Effector memory CD4-positive, alpha-beta T cell (primary cell): ENCODE results near the gene KIRREL3.

Source experiments
- DNase-seq, 3 donors: peaks; one replicate each; pipeline ENCODE4 v3.0.0-alpha.2; 2020
- H3K27ac ChIP-seq: 2 replicates; pipeline ENCODE4 v1.7.0; 2013; ENCODE audit warnings: mild to moderate bottlenecking, low read length, moderate library complexity; ENCODE audit not compliant: insufficient read depth, poor library complexity, severe bottlenecking
- H3K27me3 ChIP-seq: replicated peaks from 2 replicates; pipeline ENCODE4 v1.7.0; 2013; ENCODE audit warnings: mild to moderate bottlenecking, low read length; ENCODE audit not compliant: insufficient read depth, control insufficient read depth, poor library complexity, severe bottlenecking
- H3K36me3 ChIP-seq: 2 replicates; pipeline ENCODE4 v1.7.0; 2013; ENCODE audit warnings: mild to moderate bottlenecking, low read length, moderate library complexity; ENCODE audit not compliant: control insufficient read depth, insufficient read depth
- H3K4me1 ChIP-seq: 2 replicates; pipeline ENCODE4 v1.7.0; 2013; ENCODE audit warnings: low read length, mild to moderate bottlenecking; ENCODE audit not compliant: control insufficient read depth, insufficient read depth, poor library complexity, severe bottlenecking
- H3K4me3 ChIP-seq: 2 replicates; pipeline ENCODE4 v1.7.0; 2013; ENCODE audit warnings: low read length, low read depth, mild to moderate bottlenecking; ENCODE audit not compliant: insufficient read depth, poor library complexity, severe bottlenecking
- H3K9me3 ChIP-seq: 2 replicates; pipeline ENCODE4 v1.7.0; 2013; ENCODE audit warnings: mild to moderate bottlenecking, low read length, moderate library complexity; ENCODE audit not compliant: control insufficient read depth

The KIRREL3 gene

DNA sequence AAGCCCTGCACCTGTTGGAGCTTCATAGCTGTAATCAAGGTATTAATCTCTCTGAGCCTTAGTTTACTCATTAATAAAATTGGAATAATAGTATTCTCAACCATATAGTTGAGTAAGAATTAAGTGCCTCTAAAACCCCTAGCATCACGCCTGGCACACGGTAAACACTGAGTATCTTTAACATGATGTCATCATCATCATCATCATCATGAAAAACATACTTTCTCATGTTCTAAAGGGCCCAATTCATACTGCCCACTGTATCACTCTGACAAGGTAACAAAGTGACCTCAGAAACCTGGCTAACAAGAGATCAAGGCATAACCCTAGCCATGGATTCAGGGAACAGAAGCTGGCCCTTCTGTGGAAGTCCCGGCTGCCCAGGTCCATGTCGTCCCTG lies 58.4 kb downstream of the KIRREL3 start:
- Histone ChIP-seq H3K4me3 (no peak overlapping the region), H3K27me3 (no peaks in the 10 kb centered on the region), H3K36me3 (no peaks in the 10 kb centered on the region), H3K4me1 (no peaks in the 10 kb centered on the region), H3K9me3 (no peaks in the 10 kb centered on the region), H3K27ac (no peak overlapping the region)
- no peak for DNase-seq

DNA sequence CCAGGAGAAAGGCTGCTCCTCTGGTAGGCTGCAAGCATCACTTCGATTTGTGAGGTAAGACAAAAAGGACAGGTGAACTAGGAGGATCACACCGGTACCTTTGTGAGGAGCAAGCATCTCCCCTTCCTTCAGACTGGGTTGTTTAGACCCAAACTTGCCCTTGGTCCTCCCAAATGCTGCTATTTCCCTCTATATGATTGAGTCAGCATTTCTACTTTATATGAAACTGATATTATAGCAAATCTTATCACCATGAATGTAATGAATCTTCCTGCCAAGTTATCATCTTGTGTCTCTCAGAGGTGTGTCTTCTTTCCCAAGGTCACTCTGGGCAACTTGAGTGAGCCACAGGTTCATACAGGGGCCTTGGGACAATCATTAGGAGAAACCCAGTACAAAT lies 61.0 kb downstream of the KIRREL3 start:
- no peaks in the 10 kb centered on the region for H3K36me3 ChIP-seq
- H3K27me3 ChIP-seq = no peaks in the 10 kb centered on the region
- H3K4me1 ChIP-seq = no peaks in the 10 kb centered on the region
- H3K27ac ChIP-seq = no peak overlapping the region
- no peak overlapping the region for H3K4me3 ChIP-seq
- DNase-seq = no peak
- no peaks in the 10 kb centered on the region for H3K9me3 ChIP-seq

DNA sequence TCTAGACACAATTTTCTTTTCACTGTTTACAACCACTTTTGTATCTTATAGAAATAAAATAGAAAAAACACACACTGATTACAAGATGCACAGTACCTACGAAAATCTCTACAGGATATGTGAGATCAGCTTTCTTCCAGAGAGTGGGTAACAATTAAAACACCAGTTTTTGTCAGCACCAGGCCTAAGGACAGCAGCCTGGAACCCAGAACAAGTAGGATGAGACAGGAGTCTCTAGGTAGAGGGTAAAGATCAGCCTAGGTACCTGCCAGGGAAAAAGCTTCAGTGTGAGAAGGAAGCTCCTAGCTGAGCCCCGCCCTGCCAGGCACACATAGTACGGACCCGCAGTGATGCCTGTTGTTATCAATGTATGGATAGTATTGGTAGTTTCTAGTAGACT lies 61.9 kb downstream of the KIRREL3 start:
- H3K9me3 ChIP-seq = no peaks in the 10 kb centered on the region
- DNase-seq = no peak
- H3K4me3 ChIP-seq = no peak overlapping the region
- H3K27ac ChIP-seq = no peak overlapping the region
- H3K4me1 ChIP-seq = no peaks in the 10 kb centered on the region
- H3K27me3 ChIP-seq = no peaks in the 10 kb centered on the region
- H3K36me3 ChIP-seq = no peaks in the 10 kb centered on the region

DNA sequence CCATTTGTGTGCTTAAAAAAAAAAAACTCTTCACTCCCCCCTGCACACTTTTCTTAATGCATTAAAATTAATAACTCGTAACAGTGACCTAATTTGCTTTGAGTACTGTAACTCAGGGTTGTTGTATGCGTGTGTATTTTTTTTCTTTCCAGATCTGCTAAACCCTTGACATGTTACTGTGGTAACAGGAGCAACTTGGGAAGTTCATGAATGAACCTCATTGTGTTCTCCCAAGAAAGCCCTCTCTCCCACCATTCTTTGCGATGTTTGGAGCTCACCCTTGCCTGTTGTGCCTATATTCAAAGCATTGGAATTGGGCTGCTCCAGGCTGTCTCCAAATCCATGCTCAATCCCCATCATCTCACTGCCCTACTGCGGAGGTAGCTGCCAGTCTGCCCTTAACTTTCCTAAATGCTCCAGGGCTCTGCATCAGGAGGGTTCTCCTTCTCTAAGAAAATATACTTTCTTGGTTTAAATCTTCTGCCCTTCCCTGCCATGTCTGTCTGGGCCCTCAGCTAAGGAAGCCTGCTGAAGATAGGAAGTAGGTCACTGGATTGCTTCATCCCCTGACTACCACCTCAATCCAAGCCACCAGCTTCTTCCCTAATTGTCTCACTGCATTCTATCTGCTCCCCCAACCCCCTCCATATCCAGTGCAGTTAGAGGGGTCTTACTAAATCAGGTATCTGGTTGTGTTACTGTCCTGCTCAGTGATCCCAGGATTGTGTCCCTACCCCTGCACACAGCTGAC lies 70.3 kb downstream of the KIRREL3 start:
- no peak for DNase-seq
- no peaks in the 10 kb centered on the region for H3K27me3 ChIP-seq
- H3K4me1 ChIP-seq = no peaks in the 10 kb centered on the region
- H3K9me3 ChIP-seq = no peaks in the 10 kb centered on the region
- H3K4me3 ChIP-seq = no peak overlapping the region
- H3K36me3 ChIP-seq = no peaks in the 10 kb centered on the region
- no peak overlapping the region for H3K27ac ChIP-seq

DNA sequence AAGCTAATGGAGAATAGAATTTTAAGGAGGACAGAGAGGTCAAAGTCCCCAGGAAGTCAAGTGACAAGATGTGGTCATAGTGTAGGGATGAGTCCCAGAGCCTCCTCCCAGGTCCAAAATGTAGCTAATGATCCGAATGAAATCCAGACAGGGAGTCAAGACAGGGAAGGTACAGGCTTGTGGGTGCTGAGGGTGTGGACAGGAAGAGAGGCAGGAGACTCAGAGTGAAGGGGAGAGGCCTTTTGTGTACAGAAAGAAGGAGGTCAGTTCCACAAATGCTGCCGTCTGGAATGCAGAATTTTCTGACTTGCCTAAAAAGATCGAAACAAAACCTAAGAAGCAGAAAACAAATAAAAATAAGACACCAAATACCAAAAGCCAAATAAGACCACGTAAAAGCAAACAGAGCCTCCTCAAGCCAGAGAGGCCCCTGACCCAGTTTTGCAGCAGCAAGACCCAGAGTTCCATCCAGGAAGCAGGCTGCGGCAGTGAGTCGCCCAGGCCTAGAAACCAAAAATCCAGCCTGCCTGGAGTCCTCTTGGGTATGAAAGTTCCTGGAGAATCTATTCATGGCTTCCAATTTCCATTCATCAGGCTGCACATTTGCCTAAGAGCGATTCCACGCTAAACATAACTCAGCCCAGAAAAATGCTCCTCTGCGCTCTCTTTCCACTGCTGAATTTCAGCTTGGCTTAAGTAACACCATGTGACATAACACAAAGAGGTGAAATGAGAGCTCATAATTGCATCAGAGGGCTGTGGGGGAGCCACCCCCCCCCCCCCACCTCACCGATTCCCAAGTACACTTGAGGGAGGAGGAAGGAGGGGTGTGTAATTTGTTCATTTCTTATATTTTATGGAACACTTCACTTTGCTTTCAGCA lies 71.2 kb downstream of the KIRREL3 start:
- H3K36me3 ChIP-seq = no peaks in the 10 kb centered on the region
- no peak overlapping the region for H3K27ac ChIP-seq
- no peaks in the 10 kb centered on the region for H3K4me1 ChIP-seq
- H3K27me3 ChIP-seq = no peaks in the 10 kb centered on the region
- DNase-seq = no peak
- H3K4me3 ChIP-seq = no peak overlapping the region
- H3K9me3 ChIP-seq = no peaks in the 10 kb centered on the region

DNA sequence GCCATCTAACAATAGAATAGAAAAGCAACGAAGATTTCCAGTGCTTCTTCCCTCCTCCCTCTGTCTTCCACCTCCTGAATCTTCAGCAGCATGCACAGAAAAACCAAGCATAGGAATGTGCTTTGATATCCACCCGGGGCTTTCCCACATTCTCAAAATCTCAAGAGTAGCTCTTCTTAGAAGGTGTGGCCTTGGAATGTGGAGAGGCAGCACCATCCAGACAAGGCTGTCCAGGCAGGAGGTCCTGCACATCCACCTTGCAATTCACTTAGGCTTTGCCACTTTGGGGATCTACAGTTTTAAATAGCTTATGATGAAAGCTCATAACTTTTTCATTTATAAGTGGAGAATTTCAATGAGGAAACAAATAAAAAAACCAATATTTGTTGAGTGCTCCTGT lies 72.9 kb downstream of the KIRREL3 start:
- Histone ChIP-seq H3K4me1 (no peaks in the 10 kb centered on the region), H3K27ac (no peak overlapping the region)
- no peak for DNase-seq

DNA sequence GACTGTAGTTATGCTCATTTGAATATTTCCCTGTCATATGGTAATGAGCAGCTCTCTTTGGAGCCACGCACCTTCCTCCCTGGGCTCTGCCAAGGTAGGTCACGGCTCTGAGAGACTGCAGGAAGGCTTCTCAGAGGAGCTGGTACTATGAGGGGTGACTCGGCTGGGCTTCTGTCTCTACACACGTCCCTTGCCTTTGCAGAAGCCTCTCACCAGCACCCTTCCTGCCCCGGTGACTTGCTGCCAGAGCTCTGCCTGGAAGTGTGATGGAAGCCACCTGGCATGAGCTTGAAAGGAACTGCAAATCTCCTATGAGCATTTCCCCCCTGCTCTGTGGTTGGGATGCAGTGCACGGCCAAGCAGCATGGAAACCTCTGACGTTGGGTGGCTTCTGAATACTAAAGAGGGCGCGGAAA lies 74.2 kb downstream of the KIRREL3 start:
- Histone ChIP-seq H3K27ac (no peak overlapping the region), H3K4me1 (no peaks in the 10 kb centered on the region), H3K4me3 (no peak overlapping the region), H3K36me3 (no peaks in the 10 kb centered on the region), H3K9me3 (no peaks in the 10 kb centered on the region), H3K27me3 (no peaks in the 10 kb centered on the region)
- no peak for DNase-seq

More for the DNA sequence above, 72.9 kb downstream of the KIRREL3 start:
- no peaks in the 10 kb centered on the region for H3K27me3 ChIP-seq
- H3K9me3 ChIP-seq = no peaks in the 10 kb centered on the region
- H3K4me3 ChIP-seq = no peak overlapping the region
- H3K36me3 ChIP-seq = no peaks in the 10 kb centered on the region

DNA sequence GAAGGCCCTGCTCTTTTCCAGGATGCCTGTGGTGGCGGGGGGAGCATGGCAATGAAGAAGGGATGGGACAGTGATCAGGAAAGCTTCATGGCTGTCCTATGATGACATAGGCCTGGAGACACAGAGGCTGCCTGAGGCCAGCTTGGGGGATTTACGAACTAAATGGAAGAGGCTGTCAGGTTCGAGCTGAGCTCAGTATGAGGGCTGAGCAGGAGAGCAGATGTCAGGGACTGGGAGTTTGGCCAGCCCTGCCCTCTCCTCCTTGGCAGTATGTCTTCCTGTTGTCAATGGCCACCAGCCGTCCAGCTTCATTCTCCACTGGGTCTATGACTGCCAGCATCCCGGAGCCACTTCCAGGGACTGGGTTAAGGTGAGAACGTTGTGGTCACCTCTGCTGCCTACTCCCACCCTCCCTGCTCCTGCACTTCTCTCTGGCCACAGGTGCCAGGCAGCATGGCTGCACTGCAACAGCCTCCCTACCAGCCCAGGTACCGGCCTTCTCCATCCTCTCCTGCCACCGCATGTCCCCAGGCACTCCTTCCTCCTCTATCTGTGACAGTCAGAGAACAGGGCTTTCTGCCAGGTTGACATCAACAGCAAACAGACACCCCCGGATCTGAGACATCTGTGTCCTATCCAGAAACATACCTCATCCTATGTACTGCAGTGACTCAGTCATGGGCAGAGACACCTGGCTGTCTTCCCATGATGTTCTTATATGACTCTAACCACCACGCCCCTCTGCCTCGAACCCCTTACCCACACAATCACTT lies 75.1 kb downstream of the KIRREL3 start:
- no peak overlapping the region for H3K4me3 ChIP-seq
- H3K4me1 ChIP-seq = no peaks in the 10 kb centered on the region
- H3K27me3 ChIP-seq = no peaks in the 10 kb centered on the region
- DNase-seq = no peak
- H3K36me3 ChIP-seq = no peaks in the 10 kb centered on the region
- H3K27ac ChIP-seq = no peak overlapping the region
- no peaks in the 10 kb centered on the region for H3K9me3 ChIP-seq

DNA sequence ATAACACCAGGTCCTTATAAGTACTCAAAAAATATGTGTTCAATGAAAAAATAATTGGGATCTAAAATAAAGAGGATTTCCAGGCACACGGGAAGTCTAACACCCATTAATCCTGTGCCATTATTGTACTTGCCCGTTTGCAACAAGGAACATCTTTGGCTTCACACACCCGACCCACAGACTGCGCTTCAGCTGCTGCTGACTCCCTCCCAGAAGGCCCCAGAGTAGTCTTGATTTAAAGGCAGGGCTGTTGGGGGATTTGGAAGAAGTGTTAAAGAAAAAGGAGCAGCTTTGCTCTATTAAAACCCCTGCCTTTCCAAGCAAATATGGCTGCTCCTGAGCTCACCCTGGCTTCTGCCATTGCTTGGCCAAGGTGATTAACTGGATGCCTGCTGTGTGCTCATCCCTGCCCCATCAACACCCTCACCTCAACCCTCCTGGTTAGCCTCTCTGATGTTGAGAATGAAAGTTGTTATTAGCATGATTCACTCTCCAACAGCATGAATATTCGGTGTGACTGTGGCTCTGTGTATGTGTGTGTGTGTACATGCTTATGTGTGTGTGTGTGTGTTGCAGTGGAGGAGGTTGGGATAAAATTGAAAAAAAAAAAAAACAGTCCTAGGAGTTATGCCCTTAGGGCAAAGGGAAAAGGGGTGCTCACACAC lies 76.1 kb downstream of the KIRREL3 start:
- no peak overlapping the region for H3K4me3 ChIP-seq
- no peaks in the 10 kb centered on the region for H3K36me3 ChIP-seq
- no peak for DNase-seq
- no peaks in the 10 kb centered on the region for H3K4me1 ChIP-seq
- H3K27me3 ChIP-seq = no peaks in the 10 kb centered on the region
- no peaks in the 10 kb centered on the region for H3K9me3 ChIP-seq
- no peak overlapping the region for H3K27ac ChIP-seq
